HK-2 (cell line): ENCODE measurements around the gene CDIPT.
"Not testable (repeated sequence)": the region's sequence is repeated elsewhere in the genome, so short reads cannot be mapped to it uniquely, and the experiment has no call there.

Experiments used
- DNase-seq: peaks from one replicate; pipeline ENCODE4 v3.0.0-alpha.2; 2018; ENCODE audit not compliant: unreplicated experiment

CDIPT gene

DNA sequence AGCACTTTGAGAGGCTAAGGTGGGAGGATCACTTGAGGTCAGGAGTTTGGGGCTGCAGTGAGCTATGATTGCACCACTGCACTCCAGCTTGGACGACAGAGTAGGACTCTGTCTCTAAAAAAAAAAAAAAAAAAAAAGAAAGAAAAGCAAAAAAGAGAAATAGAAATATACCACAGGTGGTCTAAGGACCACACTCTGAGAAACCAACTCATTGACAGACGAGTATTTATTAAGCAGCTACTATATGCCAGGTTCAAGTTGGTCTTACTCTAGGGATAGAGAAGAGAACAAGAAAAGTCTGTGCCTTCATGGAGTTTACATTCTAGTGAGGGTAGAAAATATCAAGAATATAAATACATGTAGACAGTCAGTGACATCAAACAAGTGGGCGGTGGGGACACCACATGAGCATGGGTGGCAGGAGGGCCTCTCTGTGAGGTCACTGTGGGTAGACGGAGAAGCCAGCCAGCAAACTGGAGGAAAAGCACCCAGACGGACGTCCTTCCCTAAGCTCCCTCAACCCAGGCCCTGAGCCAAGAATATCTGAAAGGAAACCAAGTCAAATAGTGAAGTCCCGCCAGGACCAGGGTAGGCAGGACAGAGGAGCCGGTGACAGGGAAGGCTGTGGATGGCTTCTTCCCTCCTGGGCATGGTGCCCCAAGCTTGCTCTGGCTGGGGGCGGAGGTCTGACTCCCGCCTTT, 4.7 kb downstream of the CDIPT start:
- DNase-seq: no peak

DNA sequence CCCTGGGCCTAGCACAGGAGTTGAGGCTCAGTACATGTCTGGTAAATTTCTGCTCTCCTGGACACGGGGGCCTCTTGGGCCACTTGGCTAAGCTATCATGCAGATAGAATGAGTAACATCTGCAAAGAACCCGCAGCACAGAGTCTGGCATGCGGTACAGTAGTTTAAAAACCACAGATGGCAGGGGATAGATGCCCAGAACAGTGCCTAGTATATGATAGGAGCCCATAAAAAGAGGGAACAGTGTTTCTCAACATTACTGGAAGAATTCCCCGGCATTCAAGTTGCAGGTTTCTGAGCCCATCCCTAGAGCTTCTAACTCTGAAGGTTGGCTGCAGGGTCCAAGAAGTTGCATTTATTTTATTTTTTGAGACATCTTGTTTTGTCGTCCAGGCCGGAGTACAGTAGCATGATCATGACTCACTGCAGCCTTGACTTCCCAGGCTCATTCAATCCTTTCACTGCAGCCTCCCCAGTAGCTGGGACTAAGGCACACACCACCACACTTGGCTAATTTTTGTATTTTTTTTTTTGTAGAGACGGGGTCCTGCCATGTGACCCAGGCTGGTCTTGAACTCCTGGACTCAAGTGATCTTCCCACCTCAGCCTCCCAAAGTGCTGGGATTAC, 5.8 kb downstream of the CDIPT start:
- DNase-seq: peak; percentile 34

- no peak for DNase-seq
These were observed 8.4 kb downstream of the CDIPT start for GRCh38 chr16:29854520-29855100.

DNA sequence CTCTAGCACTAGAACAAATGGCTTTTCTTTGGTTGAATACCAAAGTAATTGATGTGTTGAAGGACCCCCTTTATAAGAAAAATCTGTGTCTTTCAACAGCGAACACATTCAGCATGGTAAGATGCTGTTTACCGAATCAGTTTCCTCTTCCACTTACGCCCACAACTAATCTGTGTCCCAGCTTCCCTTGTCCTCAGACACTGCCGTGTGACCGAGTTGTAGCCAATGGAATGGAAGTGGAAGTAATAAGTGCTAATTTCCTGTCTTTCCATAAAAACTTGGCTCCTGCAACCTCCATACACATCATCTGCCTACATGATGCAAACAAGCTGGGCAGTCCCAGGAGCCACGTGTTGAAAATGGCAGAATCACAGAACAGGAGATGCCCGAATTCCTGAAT, 10.4 kb downstream of the CDIPT start:
- DNase-seq: no peak

GRCh38 chr16:29850998-29851397, 12.0 kb downstream of the CDIPT start:
- no peak for DNase-seq

DNA sequence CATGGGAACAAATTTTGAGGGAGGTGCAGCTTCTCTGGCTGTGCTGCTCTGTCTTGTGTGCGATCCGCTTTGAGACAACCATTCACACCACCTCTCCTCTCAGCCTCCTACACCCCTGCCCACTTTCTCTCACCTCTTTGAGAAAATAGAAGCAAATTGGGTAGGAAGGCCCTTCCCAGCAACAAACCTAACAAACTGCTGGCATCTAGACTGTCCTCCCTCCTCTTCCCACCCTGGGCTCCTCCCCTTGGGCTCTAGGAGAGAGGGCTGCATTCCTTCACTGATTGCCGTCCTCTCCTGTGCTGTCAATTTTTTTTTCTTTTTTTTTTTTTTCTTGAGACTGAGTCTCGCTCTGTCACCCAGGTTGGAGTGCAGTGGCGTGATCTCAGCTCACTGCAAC, 13.5 kb downstream of the CDIPT start:
- no peak for DNase-seq

GRCh38 chr16:29848420-29849297, 14.4 kb downstream of the CDIPT start:
- DNase-seq: peak; percentile 56

GRCh38 chr16:29845656-29846055, 17.4 kb downstream of the CDIPT start:
- no peak for DNase-seq

DNA sequence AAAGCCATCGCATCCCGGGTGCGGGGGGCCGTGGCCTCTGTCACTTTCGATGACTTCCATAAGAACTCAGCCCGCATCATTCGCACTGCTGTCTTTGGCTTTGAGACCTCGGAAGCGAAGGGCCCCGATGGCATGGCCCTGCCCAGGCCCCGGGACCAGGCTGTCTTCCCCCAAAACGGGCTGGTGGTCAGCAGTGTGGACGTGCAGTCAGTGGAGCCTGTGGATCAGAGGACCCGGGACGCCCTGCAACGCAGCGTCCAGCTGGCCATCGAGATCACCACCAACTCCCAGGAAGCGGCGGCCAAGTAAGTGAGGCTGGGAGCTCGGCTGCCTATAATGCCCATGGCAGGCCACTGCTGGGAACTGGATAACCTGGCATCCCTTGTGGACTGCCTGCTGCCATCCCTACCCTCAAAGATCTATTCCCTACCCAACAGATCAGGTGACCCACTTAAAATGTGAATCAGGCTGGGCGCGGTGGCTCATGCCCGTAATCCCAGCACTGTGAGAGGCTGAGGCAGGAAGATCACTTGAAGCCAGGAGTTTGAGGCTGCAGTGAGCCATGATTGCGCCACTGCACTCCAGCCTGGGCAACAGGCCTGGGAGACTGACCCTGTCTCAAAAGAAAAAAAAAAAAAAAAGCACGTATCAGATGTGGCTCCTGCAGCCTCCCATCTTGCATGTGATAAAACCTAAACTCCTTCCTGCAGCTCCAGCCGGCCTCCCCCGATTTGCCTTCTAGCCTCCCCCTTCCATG, 18.3 kb downstream of the CDIPT start:
- no peak for DNase-seq

DNA sequence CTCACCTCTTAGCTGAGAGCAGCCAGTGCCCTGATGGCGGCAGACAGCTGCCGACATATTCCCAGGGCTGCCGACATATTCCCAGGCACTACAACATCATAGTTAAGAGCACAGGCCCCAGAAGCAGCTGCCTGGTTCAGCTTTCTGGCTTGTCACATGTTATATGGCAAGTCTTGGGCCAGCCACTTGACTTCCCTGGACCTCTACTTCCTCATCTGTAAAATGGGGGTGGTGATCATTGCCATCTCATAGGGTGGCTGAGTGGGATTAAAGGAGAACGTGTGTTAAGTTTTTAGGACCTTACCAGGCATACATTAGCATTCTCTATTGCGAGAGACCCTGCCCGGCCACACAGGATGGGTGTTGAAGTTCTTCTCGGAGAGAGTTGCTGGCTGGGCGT, 19.1 kb downstream of the CDIPT start:
- no peak for DNase-seq

GRCh38 chr16:29842732-29843346, 20.2 kb downstream of the CDIPT start:
- no peak for DNase-seq

DNA sequence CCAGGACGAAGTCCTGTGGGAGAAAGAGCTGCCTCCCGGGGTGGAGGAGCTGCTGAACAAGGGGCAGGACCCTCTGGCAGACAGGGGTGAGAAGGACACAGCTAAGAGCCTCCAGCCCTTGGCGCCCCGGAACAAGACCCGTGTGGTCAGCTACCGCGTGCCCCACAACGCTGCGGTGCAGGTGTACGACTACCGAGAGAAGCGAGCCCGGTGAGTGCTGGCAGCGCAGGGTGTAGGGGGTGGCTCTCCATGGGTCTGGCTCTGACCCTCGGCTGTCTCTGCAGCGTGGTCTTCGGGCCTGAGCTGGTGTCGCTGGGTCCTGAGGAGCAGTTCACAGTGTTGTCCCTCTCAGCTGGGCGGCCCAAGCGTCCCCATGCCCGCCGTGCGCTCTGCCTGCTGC, 21.4 kb downstream of the CDIPT start:
- DNase-seq: no peak

DNA sequence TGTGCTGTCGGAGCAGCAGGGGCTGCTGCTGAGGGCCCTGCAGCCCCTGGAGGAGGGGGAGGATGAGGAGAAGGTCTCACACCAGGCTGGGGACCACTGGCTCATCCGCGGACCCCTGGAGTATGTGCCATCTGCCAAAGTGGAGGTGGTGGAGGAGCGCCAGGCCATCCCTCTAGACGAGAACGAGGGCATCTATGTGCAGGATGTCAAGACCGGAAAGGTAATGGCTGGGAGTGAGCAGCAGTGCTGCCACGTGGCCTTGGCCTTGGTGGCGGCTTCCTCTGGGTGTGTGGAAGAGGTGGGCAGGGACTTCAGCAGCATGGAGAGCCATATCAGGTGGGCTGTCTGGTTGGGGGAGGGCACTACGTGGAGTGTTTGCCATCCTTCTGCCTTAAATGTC, 22.8 kb downstream of the CDIPT start:
- no peak for DNase-seq

- DNase-seq: no peak
These were observed 23.2 kb downstream of the CDIPT start for GRCh38 chr16:29839822-29840221.

DNA sequence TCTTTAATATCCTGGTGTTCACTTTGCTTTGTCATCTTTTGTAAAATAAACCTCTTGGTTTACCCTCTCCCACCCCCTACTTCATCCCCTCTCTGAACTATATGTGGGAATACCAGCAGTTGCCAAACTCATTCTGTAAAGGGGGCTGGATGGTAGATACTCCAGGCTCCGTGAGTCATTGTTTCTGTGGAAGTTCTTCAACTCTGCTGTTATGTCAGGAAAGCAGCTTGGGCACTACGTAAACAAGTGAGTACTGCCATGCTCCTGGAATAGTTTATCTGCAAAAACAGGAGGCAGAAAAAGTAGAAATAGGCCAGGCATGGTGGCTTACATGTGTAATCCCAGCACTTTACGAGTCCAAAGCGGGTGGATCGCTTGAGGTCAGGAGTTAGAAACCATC, 25.2 kb downstream of the CDIPT start:
- no peak for DNase-seq

DNA sequence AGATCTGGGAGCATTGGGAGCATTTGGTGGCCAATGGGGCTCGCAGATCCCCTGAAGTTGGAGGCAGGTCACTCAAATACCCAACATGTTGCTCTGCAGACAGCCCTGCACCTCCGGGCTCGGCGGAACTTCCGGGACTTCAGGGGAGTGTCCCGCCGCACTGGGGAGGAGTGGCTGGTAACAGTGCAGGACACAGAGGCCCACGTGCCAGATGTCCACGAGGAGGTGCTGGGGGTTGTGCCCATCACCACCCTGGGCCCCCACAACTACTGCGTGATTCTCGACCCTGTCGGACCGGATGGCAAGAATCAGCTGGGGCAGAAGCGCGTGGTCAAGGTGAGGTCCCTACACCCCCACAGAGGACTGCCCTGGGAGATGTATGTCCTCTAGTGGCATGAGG, 26.4 kb downstream of the CDIPT start:
- no peak for DNase-seq

DNA sequence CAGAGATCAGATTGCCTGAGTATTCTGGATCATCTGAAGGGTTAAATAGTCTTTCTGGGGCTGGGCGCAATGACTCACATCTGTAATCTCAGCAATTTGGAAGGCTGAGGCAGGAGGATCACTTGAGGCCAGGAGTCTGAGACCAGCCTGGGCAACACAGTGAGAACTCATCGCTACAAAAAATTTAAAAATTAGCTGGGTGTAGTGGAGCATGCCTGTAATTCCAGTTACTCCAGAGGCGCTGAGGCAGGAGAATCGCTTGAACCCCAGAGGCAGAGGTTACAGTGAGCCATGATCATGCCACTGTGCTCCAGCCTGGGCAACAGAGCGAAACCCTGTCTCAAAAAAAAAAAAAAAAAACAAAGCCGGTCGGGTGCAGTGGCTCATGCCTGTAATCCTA, 27.1 kb downstream of the CDIPT start:
- no peak for DNase-seq

- no peak for DNase-seq
These were observed 28.9 kb downstream of the CDIPT start for GRCh38 chr16:29834079-29834478.

DNA sequence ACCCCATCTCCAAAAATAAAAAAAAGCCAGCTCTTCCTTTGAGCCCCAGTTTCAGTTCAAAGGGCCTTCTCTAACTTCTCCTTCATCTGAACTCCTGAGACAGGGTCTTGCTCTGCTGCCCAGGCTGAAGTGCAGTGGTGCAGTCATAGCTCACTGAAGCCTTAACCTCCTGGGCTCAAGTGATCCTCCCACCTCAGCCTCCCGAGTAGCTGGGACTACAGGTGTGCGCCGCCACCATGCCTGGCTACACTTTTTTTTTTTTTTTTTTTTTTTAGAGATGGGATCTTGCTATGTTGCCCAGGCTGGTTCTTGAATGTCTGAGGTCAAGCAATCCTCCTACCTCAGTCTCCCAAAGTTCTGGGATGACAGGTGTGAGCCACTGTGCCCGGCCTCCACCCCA, 29.8 kb downstream of the CDIPT start:
- not testable (repeated sequence) for DNase-seq

- no peak for DNase-seq
These were observed 31.5 kb downstream of the CDIPT start for GRCh38 chr16:29831490-29831889.

DNA sequence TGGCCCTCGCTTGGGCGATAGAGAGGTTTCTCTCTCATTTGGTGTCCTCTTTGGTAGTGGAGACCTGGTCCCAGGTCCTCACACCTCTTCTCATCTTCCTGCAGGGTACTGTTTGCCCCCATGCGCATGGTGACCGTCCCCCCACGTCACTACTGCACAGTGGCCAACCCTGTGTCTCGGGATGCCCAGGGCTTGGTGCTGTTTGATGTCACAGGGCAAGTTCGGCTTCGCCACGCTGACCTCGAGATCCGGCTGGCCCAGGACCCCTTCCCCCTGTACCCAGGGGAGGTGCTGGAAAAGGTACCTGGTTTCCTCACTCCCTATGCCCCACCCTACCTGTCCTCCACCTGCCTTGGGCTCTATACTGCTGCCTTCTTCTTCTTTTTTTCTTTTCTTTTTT, 32.3 kb downstream of the CDIPT start:
- DNase-seq: no peak
